HL-60 (cell line): ENCODE results near the gene TMEM59.
"Not testable (repeated sequence)": the region's sequence is repeated elsewhere in the genome, so short reads cannot be mapped to it uniquely, and the experiment has no call there.

Experiments used
- GABPA ChIP-seq: IDR thresholded peaks from 2 replicates; pipeline ENCODE4 v1.6.1; 2012; ENCODE audit warnings: low read depth
- POLR2AphosphoS5 ChIP-seq: IDR thresholded peaks from 2 replicates; pipeline ENCODE4 v1.6.1; 2012; ENCODE audit warnings: low read depth
- SPI1 ChIP-seq: IDR thresholded peaks from 2 replicates; pipeline ENCODE4 v1.6.1; 2012; ENCODE audit warnings: low read depth, mild to moderate bottlenecking, borderline replicate concordance
- TF ChIP-seq, protein P1 (sequence below): IDR thresholded peaks from one replicate; pipeline ENCODE4 v1.5.1; 2011; ENCODE audit warnings: low read length, control low read depth, inconsistent platforms; ENCODE audit not compliant: insufficient read depth
- TF ChIP-seq, protein P2 (sequence below): IDR thresholded peaks from 2 replicates; pipeline ENCODE4 v1.6.1; 2012; ENCODE audit warnings: low read depth; ENCODE audit not compliant: insufficient replicate concordance

DNA sequence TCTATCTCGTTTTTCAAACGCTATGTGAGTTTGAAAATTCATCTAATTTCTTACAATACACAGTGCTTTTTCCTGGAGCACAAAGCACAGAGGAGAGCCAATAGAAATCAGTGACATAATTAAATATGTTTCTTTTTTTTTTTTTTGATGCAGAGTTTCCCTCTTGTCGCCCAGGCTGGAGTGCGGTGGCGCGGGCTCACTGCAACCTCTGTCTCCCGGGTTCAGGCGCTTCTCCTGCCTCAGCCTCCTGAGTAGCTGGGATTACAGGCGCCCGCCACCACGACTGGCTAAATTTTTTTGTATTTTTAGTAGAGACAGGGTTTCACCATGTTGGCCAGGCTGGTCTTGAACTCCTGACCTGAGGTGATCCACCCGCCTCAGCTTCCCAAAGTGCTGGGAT is 2.6 kb downstream of the TMEM59 start:
- TF ChIP-seq SPI1, POLR2AphosphoS5, GABPA: not testable (repeated sequence)
- TF ChIP-seq, protein P1, sequence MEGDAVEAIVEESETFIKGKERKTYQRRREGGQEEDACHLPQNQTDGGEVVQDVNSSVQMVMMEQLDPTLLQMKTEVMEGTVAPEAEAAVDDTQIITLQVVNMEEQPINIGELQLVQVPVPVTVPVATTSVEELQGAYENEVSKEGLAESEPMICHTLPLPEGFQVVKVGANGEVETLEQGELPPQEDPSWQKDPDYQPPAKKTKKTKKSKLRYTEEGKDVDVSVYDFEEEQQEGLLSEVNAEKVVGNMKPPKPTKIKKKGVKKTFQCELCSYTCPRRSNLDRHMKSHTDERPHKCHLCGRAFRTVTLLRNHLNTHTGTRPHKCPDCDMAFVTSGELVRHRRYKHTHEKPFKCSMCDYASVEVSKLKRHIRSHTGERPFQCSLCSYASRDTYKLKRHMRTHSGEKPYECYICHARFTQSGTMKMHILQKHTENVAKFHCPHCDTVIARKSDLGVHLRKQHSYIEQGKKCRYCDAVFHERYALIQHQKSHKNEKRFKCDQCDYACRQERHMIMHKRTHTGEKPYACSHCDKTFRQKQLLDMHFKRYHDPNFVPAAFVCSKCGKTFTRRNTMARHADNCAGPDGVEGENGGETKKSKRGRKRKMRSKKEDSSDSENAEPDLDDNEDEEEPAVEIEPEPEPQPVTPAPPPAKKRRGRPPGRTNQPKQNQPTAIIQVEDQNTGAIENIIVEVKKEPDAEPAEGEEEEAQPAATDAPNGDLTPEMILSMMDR = not testable (repeated sequence)
- TF ChIP-seq, protein P2, sequence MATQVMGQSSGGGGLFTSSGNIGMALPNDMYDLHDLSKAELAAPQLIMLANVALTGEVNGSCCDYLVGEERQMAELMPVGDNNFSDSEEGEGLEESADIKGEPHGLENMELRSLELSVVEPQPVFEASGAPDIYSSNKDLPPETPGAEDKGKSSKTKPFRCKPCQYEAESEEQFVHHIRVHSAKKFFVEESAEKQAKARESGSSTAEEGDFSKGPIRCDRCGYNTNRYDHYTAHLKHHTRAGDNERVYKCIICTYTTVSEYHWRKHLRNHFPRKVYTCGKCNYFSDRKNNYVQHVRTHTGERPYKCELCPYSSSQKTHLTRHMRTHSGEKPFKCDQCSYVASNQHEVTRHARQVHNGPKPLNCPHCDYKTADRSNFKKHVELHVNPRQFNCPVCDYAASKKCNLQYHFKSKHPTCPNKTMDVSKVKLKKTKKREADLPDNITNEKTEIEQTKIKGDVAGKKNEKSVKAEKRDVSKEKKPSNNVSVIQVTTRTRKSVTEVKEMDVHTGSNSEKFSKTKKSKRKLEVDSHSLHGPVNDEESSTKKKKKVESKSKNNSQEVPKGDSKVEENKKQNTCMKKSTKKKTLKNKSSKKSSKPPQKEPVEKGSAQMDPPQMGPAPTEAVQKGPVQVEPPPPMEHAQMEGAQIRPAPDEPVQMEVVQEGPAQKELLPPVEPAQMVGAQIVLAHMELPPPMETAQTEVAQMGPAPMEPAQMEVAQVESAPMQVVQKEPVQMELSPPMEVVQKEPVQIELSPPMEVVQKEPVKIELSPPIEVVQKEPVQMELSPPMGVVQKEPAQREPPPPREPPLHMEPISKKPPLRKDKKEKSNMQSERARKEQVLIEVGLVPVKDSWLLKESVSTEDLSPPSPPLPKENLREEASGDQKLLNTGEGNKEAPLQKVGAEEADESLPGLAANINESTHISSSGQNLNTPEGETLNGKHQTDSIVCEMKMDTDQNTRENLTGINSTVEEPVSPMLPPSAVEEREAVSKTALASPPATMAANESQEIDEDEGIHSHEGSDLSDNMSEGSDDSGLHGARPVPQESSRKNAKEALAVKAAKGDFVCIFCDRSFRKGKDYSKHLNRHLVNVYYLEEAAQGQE = not testable (repeated sequence)
